Keratinocyte (primary cell): ENCODE measurements around the gene FUOM. TPM values are rescaled to one million over a fixed set of nuclear protein-coding genes. Genes with fewer than 3 reads are reported as not detected.

Experiments
- DNase-seq: peaks from one replicate; pipeline ENCODE4 v3.0.0-alpha.2; 2011; ENCODE audit warnings: low read depth, missing footprints, low spot score
- FAIRE-seq: peaks from 2 replicates; lab custom pipeline; 2011; peaks lifted over from hg19 to GRCh38; lab: Jason Lieb, UNC
- H2AFZ ChIP-seq: 2 replicates; pipeline ENCODE4 v1.6.0; 2012; ENCODE audit warnings: low read length, control low read depth, inconsistent platforms; ENCODE audit not compliant: control insufficient read depth
- H3K27ac ChIP-seq: 2 replicates; pipeline ENCODE4 v1.5.1; 2011; ENCODE audit warnings: low read length; ENCODE audit not compliant: control insufficient read depth, insufficient read depth
- H3K27me3 ChIP-seq: 3 replicates; pipeline ENCODE4 v1.6.0; 2011; ENCODE audit warnings: low read length; ENCODE audit not compliant: control insufficient read depth, insufficient read depth; ENCODE audit errors: extremely low read depth
- H3K36me3 ChIP-seq, 2 experiments: 2 replicates in 1 of 2; 3 replicates in 1 of 2; pipeline ENCODE4 v1.5.1; 2011; ENCODE audit warnings: low read length in 2 of 2, mild to moderate bottlenecking in 1 of 2; ENCODE audit not compliant: control insufficient read depth in 2 of 2, insufficient read depth in 2 of 2; ENCODE audit errors: extremely low read depth in 1 of 2
- H3K4me1 ChIP-seq: 3 replicates; pipeline ENCODE4 v1.5.1; 2011; ENCODE audit warnings: low read length; ENCODE audit not compliant: control insufficient read depth, insufficient read depth; ENCODE audit errors: extremely low read depth
- H3K4me2 ChIP-seq: 3 replicates; pipeline ENCODE4 v1.6.0; 2011; ENCODE audit warnings: low read depth, low read length; ENCODE audit not compliant: control insufficient read depth, insufficient read depth; ENCODE audit errors: extremely low read depth
- H3K4me3 ChIP-seq, 3 experiments: fragments of 200-600 bp in 1 of 3; sonication (generic) in 1 of 3; 2 replicates in 2 of 3; 3 replicates in 1 of 3; pipeline ENCODE4 v1.5.1; 2011 to 2016; ENCODE audit warnings: low read length in 3 of 3, mild to moderate bottlenecking in 3 of 3, control low read depth in 2 of 3, inconsistent platforms in 1 of 3, low read depth in 1 of 3, mixed read lengths in 1 of 3, mixed run types in 1 of 3, moderate library complexity in 1 of 3; ENCODE audit not compliant: control insufficient read depth in 2 of 3, insufficient read depth in 2 of 3; ENCODE audit errors: extremely low read depth in 1 of 3
- H3K79me2 ChIP-seq: 2 replicates; pipeline ENCODE4 v1.6.0; 2012; ENCODE audit warnings: low read length; ENCODE audit not compliant: control insufficient read depth, insufficient read depth
- H3K9ac ChIP-seq: 3 replicates; pipeline ENCODE4 v1.6.0; 2011; ENCODE audit warnings: low read length; ENCODE audit not compliant: control insufficient read depth, insufficient read depth; ENCODE audit errors: extremely low read depth
- H3K9me1 ChIP-seq: 3 replicates; pipeline ENCODE4 v1.6.0; 2011; ENCODE audit warnings: low read length; ENCODE audit not compliant: control insufficient read depth, insufficient read depth; ENCODE audit errors: extremely low read depth
- H3K9me3 ChIP-seq: 2 replicates; pipeline ENCODE4 v1.5.1; 2012; ENCODE audit warnings: low read depth, low read length; ENCODE audit not compliant: control insufficient read depth
- H4K20me1 ChIP-seq: 3 replicates; pipeline ENCODE4 v1.6.0; 2011; ENCODE audit warnings: low read length; ENCODE audit not compliant: control insufficient read depth, insufficient read depth; ENCODE audit errors: extremely low read depth
- EZH2 ChIP-seq: IDR thresholded peaks from one replicate; pipeline ENCODE4 v1.6.1; 2012; ENCODE audit warnings: inconsistent platforms, mild to moderate bottlenecking, low read length, moderate library complexity
- dilution Hi-C: fragments of 300-500 bp; cut with MboI; formaldehyde crosslinking; loops from one replicate; pipeline ENCODE4 v1.7.0; 2020; ENCODE audit warnings: low sequenced_read_pairs; ENCODE audit not compliant: extremely low pct_ligation_motif_present
- polyA plus RNA-seq, 5 experiments: library from polyadenylated mRNA; depleted of rRNA in 3 of 5; stranded (reverse) in 3 of 5; stranded (forward) in 1 of 5; unstranded in 1 of 5; fragments of >200 nt; gene quantifications; 1 replicate in 1 of 5; 2 replicates in 3 of 5; 3 replicates in 1 of 5; pipeline versions ENCODE4 v1.2.1 to v1.2.3, GENCODE V29; 2011 to 2012; ENCODE audit warnings: missing spikeins in 2 of 5, low read depth in 1 of 5, low replicate concordance in 1 of 5
- TF ChIP-seq, protein P1 (sequence below), 3 experiments: IDR thresholded peaks in 1 of 3; conservative IDR thresholded peaks in 1 of 3; optimal IDR thresholded peaks in 1 of 3; 2 replicates in 2 of 3; 3 replicates in 1 of 3; pipeline versions ENCODE3 to v1.5.1; 2011; ENCODE audit warnings: low read length in 3 of 3, mild to moderate bottlenecking in 3 of 3, moderate library complexity in 2 of 3, control low read depth in 1 of 3, inconsistent platforms in 1 of 3; ENCODE audit not compliant: insufficient read depth in 2 of 3; ENCODE audit errors: extremely low read depth in 1 of 3

FUOM gene
- polyA plus RNA-seq, 1 donor (not counting 4 experiments of a cell fraction or from before 2014, with no cell fraction given): 11.3 TPM

DNA sequence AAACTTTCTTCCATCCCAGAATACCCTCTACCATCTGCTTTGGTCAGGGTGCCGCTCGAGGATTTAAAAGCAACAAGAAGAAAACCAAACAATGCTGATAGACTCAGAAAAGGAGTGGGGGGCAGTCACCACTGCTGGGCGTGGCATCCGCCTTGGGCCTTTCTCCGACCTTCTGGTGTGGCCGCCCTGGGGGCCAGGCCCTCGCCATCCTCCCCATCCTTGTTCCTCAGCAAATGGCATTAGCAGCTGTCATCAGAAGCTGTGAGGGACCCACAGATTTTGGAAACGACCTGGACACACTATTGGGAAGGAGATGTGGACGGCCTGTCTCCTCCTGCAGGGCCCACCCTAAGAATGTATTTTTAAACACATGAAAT lies 45.1 kb downstream of the FUOM start:
- Histone ChIP-seq H3K9me3 (no peaks in the 10 kb centered on the region), H3K79me2 (peaks cover 7% of the 10 kb centered on the region), H3K27ac (no peak overlapping the region), H3K27me3 (no peaks in the 10 kb centered on the region), H3K9me1 (no peaks in the 10 kb centered on the region), H3K36me3 (peaks cover 12% of the 10 kb centered on the region in 2 experiments), H3K4me2 (no peak overlapping the region), H3K4me1 (peaks cover 3% of the 10 kb centered on the region), H4K20me1 (no peaks in the 10 kb centered on the region), H3K9ac (no peak overlapping the region), H3K4me3 (no peak overlapping the region), H2AFZ (no peak overlapping the region)
- dilution Hi-C loops: no loop called here
- no peak for FAIRE-seq
- TF ChIP-seq, protein P1, sequence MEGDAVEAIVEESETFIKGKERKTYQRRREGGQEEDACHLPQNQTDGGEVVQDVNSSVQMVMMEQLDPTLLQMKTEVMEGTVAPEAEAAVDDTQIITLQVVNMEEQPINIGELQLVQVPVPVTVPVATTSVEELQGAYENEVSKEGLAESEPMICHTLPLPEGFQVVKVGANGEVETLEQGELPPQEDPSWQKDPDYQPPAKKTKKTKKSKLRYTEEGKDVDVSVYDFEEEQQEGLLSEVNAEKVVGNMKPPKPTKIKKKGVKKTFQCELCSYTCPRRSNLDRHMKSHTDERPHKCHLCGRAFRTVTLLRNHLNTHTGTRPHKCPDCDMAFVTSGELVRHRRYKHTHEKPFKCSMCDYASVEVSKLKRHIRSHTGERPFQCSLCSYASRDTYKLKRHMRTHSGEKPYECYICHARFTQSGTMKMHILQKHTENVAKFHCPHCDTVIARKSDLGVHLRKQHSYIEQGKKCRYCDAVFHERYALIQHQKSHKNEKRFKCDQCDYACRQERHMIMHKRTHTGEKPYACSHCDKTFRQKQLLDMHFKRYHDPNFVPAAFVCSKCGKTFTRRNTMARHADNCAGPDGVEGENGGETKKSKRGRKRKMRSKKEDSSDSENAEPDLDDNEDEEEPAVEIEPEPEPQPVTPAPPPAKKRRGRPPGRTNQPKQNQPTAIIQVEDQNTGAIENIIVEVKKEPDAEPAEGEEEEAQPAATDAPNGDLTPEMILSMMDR (optimal IDR thresholded peaks at IDR 0.05 in 1 of 3, IDR thresholded peaks at IDR 0.05 in 1 of 3, conservative IDR thresholded peaks at IDR 0.05 in 1 of 3; ENCODE audit: extremely low read depth in 1 of 3, insufficient read depth in 2 of 3, low read length in 3 of 3): no peak
- TF ChIP-seq EZH2: no peak
- DNase-seq: no peak

DNA sequence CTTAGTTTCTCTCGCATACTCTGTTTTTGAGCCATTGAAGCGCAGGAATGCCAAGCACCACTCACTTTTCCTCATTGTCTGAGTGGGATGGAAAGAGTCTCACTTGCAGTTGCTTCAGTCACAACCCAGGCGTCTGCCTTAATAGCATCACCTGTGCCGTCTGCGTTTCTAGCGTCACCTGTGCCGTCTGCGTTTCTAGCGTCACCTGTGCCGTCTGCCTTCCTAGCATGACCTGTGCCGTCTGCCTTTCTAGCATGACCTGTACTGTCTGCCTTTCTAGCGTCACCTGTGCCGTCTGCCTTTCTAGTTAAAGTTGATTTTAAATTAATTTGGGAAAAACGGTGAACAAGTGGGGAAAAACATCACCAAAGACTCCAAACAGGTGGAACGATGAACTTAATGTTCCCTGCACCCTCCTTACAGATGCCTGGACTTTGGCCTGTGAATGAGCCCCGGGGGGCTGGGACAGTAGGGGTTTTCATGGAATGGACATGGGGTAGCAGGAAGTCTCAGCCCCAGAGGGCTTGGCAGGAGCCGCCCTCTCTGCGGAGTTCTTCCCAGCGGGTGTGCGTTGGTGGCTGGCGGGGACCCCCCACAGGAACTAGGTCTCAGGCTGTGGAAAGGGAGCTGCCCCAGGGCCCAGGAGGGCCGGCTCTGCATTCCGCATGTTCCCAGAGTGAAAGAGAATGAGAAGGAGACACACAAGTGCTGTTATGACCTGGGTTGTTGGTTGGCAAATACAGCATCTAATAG lies 45.6 kb downstream of the FUOM start:
- Histone ChIP-seq H2AFZ (no peak overlapping the region), H3K4me3 (no peak overlapping the region), H3K9me1 (no peaks in the 10 kb centered on the region), H3K9me3 (no peaks in the 10 kb centered on the region), H3K27me3 (no peaks in the 10 kb centered on the region), H3K36me3 (peaks cover 12% of the 10 kb centered on the region in 2 experiments), H3K4me1 (peaks cover 6% of the 10 kb centered on the region), H3K27ac (no peak overlapping the region), H3K4me2 (no peak overlapping the region), H4K20me1 (no peaks in the 10 kb centered on the region), H3K79me2 (peaks cover 12% of the 10 kb centered on the region), H3K9ac (no peak overlapping the region)
- dilution Hi-C loops: no loop called here
- DNase-seq: no peak
- no peak for TF ChIP-seq EZH2
- TF ChIP-seq, protein P1 (optimal IDR thresholded peaks at IDR 0.05 in 1 of 3, IDR thresholded peaks at IDR 0.05 in 1 of 3, conservative IDR thresholded peaks at IDR 0.05 in 1 of 3; ENCODE audit: extremely low read depth in 1 of 3, insufficient read depth in 2 of 3, low read length in 3 of 3): no peak
- no peak for FAIRE-seq
